Choroid plexus epithelial cell (primary cell): ENCODE measurements around the gene PANX3.

ENCODE experiments used
- DNase-seq: peaks from one replicate; pipeline ENCODE4 v3.0.0-alpha.2; 2010; ENCODE audit warnings: low read depth
- H3K4me3 ChIP-seq: 2 replicates; pipeline ENCODE4 v1.5.1; 2011; ENCODE audit warnings: low read depth, mild to moderate bottlenecking, control low read depth, low read length, moderate library complexity
- CTCF ChIP-seq: conservative IDR thresholded peaks from 2 replicates; pipeline ENCODE4 v1.5.1; 2011; ENCODE audit warnings: low read depth, mild to moderate bottlenecking, control low read depth, inconsistent platforms, low read length, moderate library complexity

Gene PANX3

GRCh38 chr11:124611064-124611463, at the start of gene PANX3:
Gene PANX3 (plus strand): TSS chr11:124611428. CDS start chr11:124611557, 129 bp downstream.
- no peak for DNase-seq
- H3K4me3 ChIP-seq = no peak within 1 kb of the TSS
- TF ChIP-seq CTCF = no peak

GRCh38 chr11:124569697-124570096, 41.5 kb upstream of the PANX3 start, which contains the start of gene OR8A1:
Gene OR8A1 (plus strand): TSS chr11:124569997. CDS start chr11:124570120, 123 bp downstream.
- no peak for DNase-seq
- TF ChIP-seq CTCF = no peak
- no peak within 1 kb of the TSS for H3K4me3 ChIP-seq

- no peak for TF ChIP-seq CTCF
- DNase-seq = no peak
Observed at GRCh38 chr11:124570160-124570559, 41.1 kb upstream of the PANX3 start.

GRCh38 chr11:124577716-124578427, 33.4 kb upstream of the PANX3 start:
- H3K4me3 ChIP-seq = no peak overlapping the region
- no peak for TF ChIP-seq CTCF
- no peak for DNase-seq

More at GRCh38 chr11:124570160-124570559, 41.1 kb upstream of the PANX3 start:
- no peak overlapping the region for H3K4me3 ChIP-seq

- no peak for DNase-seq
- no peak overlapping the region for H3K4me3 ChIP-seq
- TF ChIP-seq CTCF = no peak
Observed at GRCh38 chr11:124578761-124579160, 32.5 kb upstream of the PANX3 start.

GRCh38 chr11:124581817-124582216, 29.4 kb upstream of the PANX3 start:
- H3K4me3 ChIP-seq = no peak overlapping the region
- no peak for DNase-seq
- no peak for TF ChIP-seq CTCF

- TF ChIP-seq CTCF = no peak
- DNase-seq = no peak
- H3K4me3 ChIP-seq = no peak overlapping the region
Observed at GRCh38 chr11:124582565-124582964, 28.7 kb upstream of the PANX3 start.
